Brain microvascular endothelial cell (primary cell): Measurements from ENCODE around the gene THADA.
"Not testable (repeated sequence)": the region's sequence is repeated elsewhere in the genome, so short reads cannot be mapped to it uniquely, and the experiment has no call there.

ENCODE experiments used
- DNase-seq: peaks from one replicate; pipeline ENCODE4 v3.0.0-alpha.2; 2020
- H3K27ac ChIP-seq: fragments of 250-450 bp; sonication (Bioruptor Pico); 2 replicates; pipeline ENCODE4 v1.5.1; 2020; ENCODE audit warnings: mild to moderate bottlenecking, moderate library complexity
- H3K27me3 ChIP-seq: fragments of 250-450 bp; sonication (Bioruptor Pico); replicated peaks from 2 replicates; pipeline ENCODE4 v1.5.1; 2020; ENCODE audit warnings: mild to moderate bottlenecking
- H3K36me3 ChIP-seq: fragments of 250-450 bp; sonication (Bioruptor Pico); replicated peaks from 2 replicates; pipeline ENCODE4 v1.5.1; 2020; ENCODE audit warnings: mild to moderate bottlenecking
- H3K4me3 ChIP-seq: 2 replicates; pipeline ENCODE4 v1.5.1; 2011; ENCODE audit warnings: low read depth, mild to moderate bottlenecking, control low read depth, low read length, moderate library complexity
- in situ Hi-C: cut with HindIII; loops from 2 replicates; pipeline ENCODE4 v1.10.0; 2017; ENCODE audit warnings: low sequenced_read_pairs, low pct_ligation_motif_present
- TF ChIP-seq, protein P1 (sequence below): IDR thresholded peaks from 2 replicates; pipeline ENCODE4 v1.5.1; 2011; ENCODE audit warnings: low read depth, mild to moderate bottlenecking, moderate library complexity, low read length, control low read depth, inconsistent platforms; ENCODE audit errors: missing control alignments

Gene THADA

DNA sequence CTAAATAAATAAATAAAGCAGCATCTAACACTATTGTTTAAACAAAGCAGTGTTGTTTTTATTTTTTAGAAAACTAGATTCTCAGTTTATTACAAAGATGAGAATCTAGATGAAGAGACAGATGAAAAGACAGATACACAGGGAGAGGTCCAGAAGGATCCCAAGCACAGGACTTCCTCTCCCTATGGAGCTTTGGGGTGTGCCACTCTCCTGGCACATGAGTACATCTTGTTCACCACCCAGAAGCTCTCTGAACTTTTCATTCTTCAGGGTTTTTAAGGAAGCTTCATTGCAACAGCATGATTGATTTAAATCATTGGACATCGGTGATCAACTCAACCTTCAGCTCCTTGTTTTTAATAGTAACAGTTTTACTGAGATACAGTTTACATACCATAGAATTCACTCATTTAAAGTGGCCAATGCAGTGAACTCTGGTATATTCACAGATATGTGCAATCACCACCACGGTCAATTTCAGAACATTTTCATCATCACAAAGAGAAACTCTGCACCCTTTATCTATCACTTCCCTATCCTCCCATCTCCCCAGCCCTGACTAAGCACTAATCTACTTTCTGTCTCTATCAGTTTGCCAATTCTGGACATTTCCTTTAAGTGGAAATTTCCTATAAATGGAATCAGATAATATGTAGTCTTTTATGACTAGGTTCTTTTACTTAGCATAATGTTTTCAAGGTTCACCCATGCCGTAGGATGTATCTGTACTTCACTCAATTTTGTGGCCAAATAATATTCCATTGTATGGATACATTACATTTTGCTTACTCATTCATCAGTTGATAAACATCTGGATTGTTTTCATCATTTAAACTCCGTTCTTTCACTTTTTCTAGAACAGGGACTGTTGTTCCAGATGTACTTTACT, 307.2 kb downstream of the THADA start:
- no peak for DNase-seq
- peaks cover 19% of the 10 kb centered on the region for H3K36me3 ChIP-seq
- H3K27me3 ChIP-seq, result no peaks in the 10 kb centered on the region
- in situ Hi-C loops, result no loop called here
- no peak overlapping the region for H3K4me3 ChIP-seq
- TF ChIP-seq, protein P1, sequence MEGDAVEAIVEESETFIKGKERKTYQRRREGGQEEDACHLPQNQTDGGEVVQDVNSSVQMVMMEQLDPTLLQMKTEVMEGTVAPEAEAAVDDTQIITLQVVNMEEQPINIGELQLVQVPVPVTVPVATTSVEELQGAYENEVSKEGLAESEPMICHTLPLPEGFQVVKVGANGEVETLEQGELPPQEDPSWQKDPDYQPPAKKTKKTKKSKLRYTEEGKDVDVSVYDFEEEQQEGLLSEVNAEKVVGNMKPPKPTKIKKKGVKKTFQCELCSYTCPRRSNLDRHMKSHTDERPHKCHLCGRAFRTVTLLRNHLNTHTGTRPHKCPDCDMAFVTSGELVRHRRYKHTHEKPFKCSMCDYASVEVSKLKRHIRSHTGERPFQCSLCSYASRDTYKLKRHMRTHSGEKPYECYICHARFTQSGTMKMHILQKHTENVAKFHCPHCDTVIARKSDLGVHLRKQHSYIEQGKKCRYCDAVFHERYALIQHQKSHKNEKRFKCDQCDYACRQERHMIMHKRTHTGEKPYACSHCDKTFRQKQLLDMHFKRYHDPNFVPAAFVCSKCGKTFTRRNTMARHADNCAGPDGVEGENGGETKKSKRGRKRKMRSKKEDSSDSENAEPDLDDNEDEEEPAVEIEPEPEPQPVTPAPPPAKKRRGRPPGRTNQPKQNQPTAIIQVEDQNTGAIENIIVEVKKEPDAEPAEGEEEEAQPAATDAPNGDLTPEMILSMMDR, result no peak
- no peak overlapping the region for H3K27ac ChIP-seq

- Histone ChIP-seq H3K27ac (no peak overlapping the region), H3K36me3 (peaks cover 20% of the 10 kb centered on the region), H3K27me3 (no peaks in the 10 kb centered on the region), H3K4me3 (no peak overlapping the region)
- in situ Hi-C loops, result no loop called here
- DNase-seq, result no peak
- TF ChIP-seq, protein P1, result no peak
These were observed 309.9 kb downstream of the THADA start for GRCh38 chr2:43285987-43286386.

DNA sequence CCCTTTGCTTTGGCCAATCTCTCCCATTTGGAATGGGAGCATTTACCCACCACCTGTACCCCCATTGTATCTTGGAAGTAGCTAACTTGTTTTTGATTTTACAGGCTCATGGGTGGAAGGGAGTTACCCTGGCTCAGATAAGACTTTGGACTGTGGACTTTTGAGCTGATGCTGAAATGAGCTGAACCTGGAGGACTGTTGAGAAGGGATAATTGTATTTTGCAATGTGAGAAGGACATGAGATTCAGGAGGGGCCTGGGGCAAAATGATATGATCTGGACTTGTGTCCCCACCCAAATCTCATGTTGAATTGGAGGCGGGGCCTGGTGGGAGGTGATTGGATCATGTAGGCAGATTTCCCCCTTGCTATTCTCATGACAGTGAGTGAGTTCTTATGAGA, 310.9 kb downstream of the THADA start:
- peaks cover 20% of the 10 kb centered on the region for H3K36me3 ChIP-seq
- H3K27me3 ChIP-seq, result no peaks in the 10 kb centered on the region
- in situ Hi-C loops, result no loop called here
- H3K4me3 ChIP-seq, result no peak overlapping the region
- TF ChIP-seq, protein P1, result no peak
- H3K27ac ChIP-seq, result no peak overlapping the region
- no peak for DNase-seq

GRCh38 chr2:43284347-43284746, 311.5 kb downstream of the THADA start:
- H3K27me3 ChIP-seq, DNase-seq, H3K4me3 ChIP-seq, in situ Hi-C loops, H3K27ac ChIP-seq: not testable (repeated sequence)
- H3K36me3 ChIP-seq, result peaks cover 20% of the 10 kb centered on the region

GRCh38 chr2:43280994-43281393, 314.8 kb downstream of the THADA start:
- in situ Hi-C loops, result no loop called here
- no peak overlapping the region for H3K27ac ChIP-seq
- TF ChIP-seq, protein P1, result no peak
- DNase-seq, result no peak
- peaks cover 14% of the 10 kb centered on the region for H3K36me3 ChIP-seq
- no peak overlapping the region for H3K4me3 ChIP-seq
- no peaks in the 10 kb centered on the region for H3K27me3 ChIP-seq

GRCh38 chr2:43279317-43279840, 316.5 kb downstream of the THADA start:
- H3K27ac ChIP-seq, result no peak overlapping the region

More at GRCh38 chr2:43279317-43279840, 316.5 kb downstream of the THADA start:
- no peak for DNase-seq
- no peak overlapping the region for H3K4me3 ChIP-seq
- no peaks in the 10 kb centered on the region for H3K27me3 ChIP-seq
- peaks cover 6% of the 10 kb centered on the region for H3K36me3 ChIP-seq
- TF ChIP-seq, protein P1, result no peak
- in situ Hi-C loops, result no loop called here
